ENCODE results near the gene SMARCAL1. TPM values are rescaled to one million over a fixed set of nuclear protein-coding genes. Genes with fewer than 3 reads are reported as not detected.

The SMARCAL1 gene
- 10 to 100 TPM in 1 of 6 experiments, 1 to 10 TPM in 5; 6.1 to 11.0 (median 7.9) TPM for total RNA-seq
- long read RNA-seq, partial matches to known transcripts, result 1 of 1 reads
- long read RNA-seq, other reads (novel, unspliced or antisense), result 0 of 1 reads

- Histone ChIP-seq H3K36me3 (peaks cover 0 to 6% (median 0%) of the 10 kb centered on the region in 4 donors), H3K27me3 (no peaks in the 10 kb centered on the region), H3K9me3 (no peaks in the 10 kb centered on the region), H3K4me1 (peaks cover 0 to 5% (median 0%) of the 10 kb centered on the region in 4 donors), H3K27ac (peak within 1 kb of the TSS; percentile 94 to 97 (median 97)), H3K4me3 (peak within 1 kb of the TSS; percentile 72 to 81 (median 79))
- ATAC-seq (peak; percentile 97 to 98 (median 97)), DNase-seq (peak; percentile 98 to 99 (median 98))
- 10% methylated on average over 38 of the region's 56 CpGs for WGBS (ENCODE audit: insufficient coverage, low coverage, low lambda C conversion rate, missing lambda C conversion rate)
- TF ChIP-seq CTCF (IDR thresholded peaks at IDR 0.05), result no peak
- TF ChIP-seq POLR2A (IDR thresholded peaks at IDR 0.05), result peak; percentile 32
- intact Hi-C loops (cut with DNase I), result no loop called here
Measured at GRCh38 chr2:216412022-216412999, at the start of gene SMARCAL1. Gene SMARCAL1, plus strand, starts transcription at chr2:216412484. Its CDS starts 2,221 bp downstream, at chr2:216414705.

DNA sequence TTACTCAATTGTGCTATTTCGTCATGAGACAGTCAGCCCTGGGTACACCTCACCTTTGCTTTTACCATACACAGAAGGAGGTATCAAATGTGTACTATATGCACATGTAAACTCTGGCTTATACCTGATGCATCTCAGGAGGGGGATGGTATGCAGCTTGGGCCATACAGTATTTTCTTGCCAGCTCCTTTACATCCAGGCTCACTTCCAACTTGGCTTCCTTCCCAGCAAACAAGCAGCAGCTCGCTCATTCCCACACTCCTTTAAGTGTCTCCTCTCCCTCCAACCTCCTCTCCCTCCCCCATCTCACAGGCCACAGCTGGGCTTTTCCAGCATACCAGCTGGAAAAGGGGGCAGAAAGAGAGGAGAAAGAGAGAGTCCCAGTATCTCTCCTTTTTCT, 49.6 kb upstream of the SMARCAL1 start:
- H3K4me1 ChIP-seq, result no peaks in the 10 kb centered on the region
- ATAC-seq, result no peak
- DNase-seq, result no peak
- TF ChIP-seq CTCF (IDR thresholded peaks at IDR 0.05) (no peak), POLR2A (IDR thresholded peaks at IDR 0.05) (no peak)
- no peaks in the 10 kb centered on the region for H3K9me3 ChIP-seq
- no peaks in the 10 kb centered on the region for H3K36me3 ChIP-seq
- no peak overlapping the region for H3K27ac ChIP-seq
- 58% methylated on average over 2 of the region's 2 CpGs for WGBS (ENCODE audit: insufficient coverage, low coverage, low lambda C conversion rate, missing lambda C conversion rate)
- H3K4me3 ChIP-seq, result no peak overlapping the region
- no peaks in the 10 kb centered on the region for H3K27me3 ChIP-seq
- intact Hi-C loops (cut with DNase I), result no loop called here

DNA sequence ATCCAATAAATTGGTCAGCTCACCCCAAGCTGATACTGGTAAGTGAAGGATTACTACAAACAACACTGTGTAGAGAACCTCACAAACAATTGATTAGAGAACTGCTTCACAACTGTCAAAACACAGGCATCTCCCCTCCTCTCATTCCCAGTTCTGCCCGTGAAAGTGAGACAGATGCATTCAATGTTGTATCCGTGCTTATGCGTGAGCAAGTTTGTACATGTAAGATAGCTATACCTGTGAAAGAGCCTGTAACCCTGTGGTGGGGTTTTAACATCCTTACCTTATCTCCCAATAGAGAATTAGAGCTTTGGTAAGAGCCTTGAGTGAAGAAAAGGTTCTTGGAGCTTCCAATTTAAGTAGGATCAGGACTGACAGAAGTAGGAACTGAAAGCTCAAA, 49.1 kb upstream of the SMARCAL1 start:
- Histone ChIP-seq H3K4me1 (no peaks in the 10 kb centered on the region), H3K27me3 (no peaks in the 10 kb centered on the region), H3K27ac (no peak overlapping the region), H3K9me3 (no peaks in the 10 kb centered on the region), H3K4me3 (no peak overlapping the region), H3K36me3 (no peaks in the 10 kb centered on the region)
- DNase-seq (no peak), ATAC-seq (no peak)
- 67% methylated on average over 3 of the region's 3 CpGs for WGBS (ENCODE audit: insufficient coverage, low coverage, low lambda C conversion rate, missing lambda C conversion rate)
- intact Hi-C loops (cut with DNase I), result no loop called here
- TF ChIP-seq CTCF (IDR thresholded peaks at IDR 0.05) (no peak), POLR2A (IDR thresholded peaks at IDR 0.05) (no peak)

DNA sequence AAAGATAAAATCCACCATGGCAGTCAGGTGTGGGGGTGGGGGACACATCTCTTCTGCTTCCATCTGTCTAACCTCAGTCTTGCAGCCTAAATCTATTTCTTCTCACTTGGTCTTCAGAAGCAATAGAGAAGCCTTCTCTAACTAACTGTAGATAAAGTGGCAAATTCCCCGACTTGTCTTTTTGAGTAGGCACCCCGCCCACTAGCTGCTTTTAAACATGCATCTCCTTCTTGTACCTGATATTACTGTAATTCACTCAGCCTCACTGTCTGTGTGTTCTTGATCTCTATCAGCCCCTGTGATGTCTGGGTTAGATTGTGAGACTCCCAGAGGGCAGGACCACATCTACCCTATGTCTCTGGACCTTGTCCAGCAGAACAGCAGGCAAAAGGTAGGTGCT, 46.8 kb upstream of the SMARCAL1 start:
- Histone ChIP-seq H3K4me3 (no peak overlapping the region), H3K4me1 (no peaks in the 10 kb centered on the region), H3K9me3 (no peaks in the 10 kb centered on the region), H3K27ac (no peak overlapping the region), H3K36me3 (no peaks in the 10 kb centered on the region), H3K27me3 (no peaks in the 10 kb centered on the region)
- ATAC-seq (no peak), DNase-seq (no peak)
- TF ChIP-seq CTCF (IDR thresholded peaks at IDR 0.05) (no peak), POLR2A (IDR thresholded peaks at IDR 0.05) (no peak)
- WGBS (ENCODE audit: insufficient coverage, low coverage, low lambda C conversion rate, missing lambda C conversion rate), result 82% methylated on average over 2 of the region's 2 CpGs
- intact Hi-C loops (cut with DNase I), result no loop called here

All from right lobe of liver (tissue), 6 donors.